HepG2 (cell line): Measurements from ENCODE around the gene CXXC5. TPM values are rescaled to one million over a fixed set of nuclear protein-coding genes. Genes with fewer than 3 reads are reported as not detected.

Experiments used
- ATF7-NPFF ChIP-seq: sonication (generic); formaldehyde crosslinking; IDR thresholded peaks from 2 replicates; pipeline ENCODE4 v1.8.1; 2023; ENCODE audit warnings: mild to moderate bottlenecking, low read depth, missing genetic modification reagents, moderate library complexity
- SRY ChIP-seq: sonication (generic); formaldehyde crosslinking; IDR thresholded peaks from 2 replicates; pipeline ENCODE4 v1.8.0; 2022; ENCODE audit warnings: mild to moderate bottlenecking, missing genetic modification reagents
- SUZ12 ChIP-seq: fragments of 150-350 bp; IDR thresholded peaks from 2 replicates; pipeline ENCODE4 v1.6.1; 2014; ENCODE audit warnings: low read depth, low read length
- TEF ChIP-seq: sonication (generic); formaldehyde crosslinking; IDR thresholded peaks from 2 replicates; pipeline ENCODE4 v1.5.0; 2020; ENCODE audit warnings: missing genetic modification reagents
- TFDP2 ChIP-seq: sonication (generic); formaldehyde crosslinking; IDR thresholded peaks from 2 replicates; pipeline ENCODE4 v1.4.0; 2020; ENCODE audit warnings: missing genetic modification reagents
- TOE1 ChIP-seq: sonication (generic); formaldehyde crosslinking; IDR thresholded peaks from 2 replicates; pipeline ENCODE4 v1.4.0; 2020; ENCODE audit warnings: mild to moderate bottlenecking, missing genetic modification reagents
- ZBTB39 ChIP-seq: sonication (generic); formaldehyde crosslinking; IDR thresholded peaks from 2 replicates; pipeline ENCODE4 v1.5.0; 2020; ENCODE audit warnings: missing genetic modification reagents
- ZBTB49 ChIP-seq: sonication (generic); formaldehyde crosslinking; IDR thresholded peaks from 2 replicates; pipeline ENCODE4 v1.4.0; 2020; ENCODE audit warnings: missing genetic modification reagents, borderline replicate concordance
- ZNF205 ChIP-seq: IDR thresholded peaks from 2 replicates; pipeline ENCODE4 v1.6.1; 2018; ENCODE audit warnings: missing biosample characterization, missing genetic modification reagents
- ZNF275 ChIP-seq: sonication (generic); formaldehyde crosslinking; IDR thresholded peaks from 2 replicates; pipeline ENCODE4 v1.8.0; 2022; ENCODE audit warnings: missing genetic modification reagents, mild to moderate bottlenecking, inconsistent platforms, borderline replicate concordance
- ZNF451 ChIP-seq: sonication (generic); formaldehyde crosslinking; IDR thresholded peaks from 2 replicates; pipeline ENCODE4 v1.5.0; 2020; ENCODE audit warnings: mild to moderate bottlenecking, missing genetic modification reagents
- ZNF646 ChIP-seq: sonication (generic); formaldehyde crosslinking; IDR thresholded peaks from 2 replicates; pipeline ENCODE4 v1.9.0; 2021; ENCODE audit warnings: mild to moderate bottlenecking, missing genetic modification reagents
- ZNF713 ChIP-seq: sonication (generic); formaldehyde crosslinking; IDR thresholded peaks from 2 replicates; pipeline ENCODE4 v1.4.0; 2020; ENCODE audit warnings: mild to moderate bottlenecking, missing genetic modification reagents
- ZNF772 ChIP-seq: sonication (generic); formaldehyde crosslinking; IDR thresholded peaks from 2 replicates; pipeline ENCODE4 v1.5.0; 2020; ENCODE audit warnings: mild to moderate bottlenecking, missing genetic modification reagents
- polyA plus RNA-seq, 8 experiments: library from polyadenylated mRNA; depleted of rRNA in 3 of 8; stranded (reverse) in 7 of 8; unstranded in 1 of 8; fragments of >200 nt; fragmentation: Illumina TruSeq in 4 of 8; extraction: Trizol in 4 of 8; gene quantifications; 2 replicates each; pipeline versions ENCODE4 v1.2.1 to v1.2.3, GENCODE V29; 2011 to 2016; ENCODE audit warnings: low read depth in 4 of 8, missing spikeins in 1 of 8, mixed read lengths in 1 of 8; ENCODE audit not compliant: insufficient read depth in 1 of 8
- total RNA-seq, 5 experiments: library from RNA; depleted of rRNA; stranded (reverse); fragments of >200 nt; fragmentation: Illumina TruSeq; extraction: Trizol; gene quantifications; 2 replicates each; pipeline ENCODE4 v1.2.3, GENCODE V29; 2016; ENCODE audit warnings: low read depth in 1 of 5

CXXC5 gene
- total and polyA plus RNA-seq, 2 of the 13 experiments (the other 11 are each of a cell fraction or from before 2014, with no cell fraction given) = 32.3 to 33.0 TPM

GRCh38 chr5:139637438-139638089 is 10.6 kb upstream of the CXXC5 start (continued):
- no peak for TF ChIP-seq ZNF646 (CRISPR knock-in tag)
- 0 out of 2 replicates have a peak, but pooled peaks have one; percentile 11 for TF ChIP-seq ZNF275 (CRISPR knock-in tag)
- TF ChIP-seq ZNF772 = no peak; the same call in 1 of the 2 replicates
- no peak for TF ChIP-seq ZBTB49 (CRISPR knock-in tag)
- peak; percentile 73 for TF ChIP-seq ATF7-NPFF
- TF ChIP-seq ZNF713 (CRISPR knock-in tag) = no peak
- no peak; the same call in 1 of the 2 replicates for TF ChIP-seq SRY (CRISPR knock-in tag)
- peak; percentile 72; the same call in 1 of the 2 replicates for TF ChIP-seq ZNF451
- no peak for TF ChIP-seq SUZ12
- TF ChIP-seq TOE1 (CRISPR knock-in tag) = no peak
- TF ChIP-seq TFDP2 (CRISPR knock-in tag) = peak; percentile 82
- TF ChIP-seq ZNF205 (CRISPR knock-in tag) = peak; percentile 63; the same call in 1 of the 2 replicates
- 0 out of 2 replicates have a peak, but pooled peaks have one; percentile 40 for TF ChIP-seq ZBTB39 (CRISPR knock-in tag)
- no peak for TF ChIP-seq TEF (CRISPR knock-in tag)
